ENCODE measurements around the gene CNTN5. TPM values are rescaled to one million over a fixed set of nuclear protein-coding genes. Genes with fewer than 3 reads are reported as not detected.
"Not testable (repeated sequence)": the region's sequence is repeated elsewhere in the genome, so short reads cannot be mapped to it uniquely, and the experiment has no call there.

CNTN5 gene
- total RNA-seq, 2 experiments from 2014 or later, result not detected

GRCh38 chr11:99098751-99099150, 78.0 kb downstream of the CNTN5 start:
- no peaks in the 10 kb centered on the region for H3K4me1 Mint-ChIP-seq
- POLR2A ChIA-PET, result no interaction called here
- H3K27ac Mint-ChIP-seq, result no peak overlapping the region
- H3K36me3 Mint-ChIP-seq (ENCODE audit: low read depth), result no peaks in the 10 kb centered on the region
- no peak for DNase-seq
- CTCF ChIA-PET, result no interaction called here
- no peak overlapping the region for H3K4me3 Mint-ChIP-seq
- H3K27me3 Mint-ChIP-seq, result no peaks in the 10 kb centered on the region
- peaks cover 9% of the 10 kb centered on the region for H3K9me3 Mint-ChIP-seq

- Mint-ChIP-seq H3K27ac (no peak overlapping the region), H3K9me3 (peaks cover 10% of the 10 kb centered on the region), H3K4me1 (no peaks in the 10 kb centered on the region), H3K27me3 (no peaks in the 10 kb centered on the region), H3K36me3 (ENCODE audit: low read depth) (no peaks in the 10 kb centered on the region), H3K4me3 (no peak overlapping the region)
- DNase-seq, result no peak
- POLR2A ChIA-PET, result no interaction called here
- CTCF ChIA-PET, result no interaction called here
Measured at GRCh38 chr11:99117603-99118002, 96.9 kb downstream of the CNTN5 start.

DNA sequence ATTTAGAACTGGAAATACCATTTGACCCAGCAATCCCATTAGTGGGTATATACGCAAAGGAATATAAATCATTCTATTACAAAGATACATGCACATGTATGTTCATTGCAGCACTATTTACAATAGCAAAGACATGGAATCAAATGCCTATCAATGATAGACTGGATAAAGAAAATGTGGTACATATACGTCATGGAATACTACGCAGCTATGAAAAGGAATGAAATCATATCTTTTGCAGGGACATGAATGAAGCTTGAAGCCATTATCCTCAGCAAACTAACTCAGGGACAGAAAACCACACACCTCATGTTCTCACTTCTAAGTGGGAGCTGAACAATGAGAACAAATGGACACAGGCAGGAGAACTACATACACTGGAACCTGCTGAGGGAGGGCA, 113.1 kb downstream of the CNTN5 start:
- POLR2A ChIA-PET; CTCF ChIA-PET; H3K27ac Mint-ChIP-seq; H3K27me3 Mint-ChIP-seq; DNase-seq; H3K36me3 Mint-ChIP-seq (ENCODE audit: low read depth); H3K4me3 Mint-ChIP-seq; H3K4me1 Mint-ChIP-seq: not testable (repeated sequence)
- H3K9me3 Mint-ChIP-seq, result peaks cover 15% of the 10 kb centered on the region

DNA sequence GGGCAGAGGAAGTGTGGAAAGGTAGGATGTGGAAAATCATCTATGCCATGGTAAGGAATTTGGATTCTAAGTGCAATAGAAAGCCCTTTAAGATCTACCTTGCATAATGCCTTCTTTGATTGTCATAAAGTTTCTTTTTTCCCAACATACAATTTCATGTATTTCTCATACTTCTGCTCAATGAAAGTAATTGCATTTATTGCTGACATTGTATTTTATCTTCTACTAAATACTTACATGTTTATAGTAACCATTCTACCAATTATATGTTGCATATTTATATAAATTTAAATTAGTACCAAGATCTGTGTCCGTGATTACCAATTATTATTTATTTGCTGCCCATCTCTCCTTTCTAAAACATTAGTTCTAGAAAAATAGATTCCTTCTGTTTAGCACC, 114.8 kb downstream of the CNTN5 start:
- peaks cover 15% of the 10 kb centered on the region for H3K9me3 Mint-ChIP-seq
- no peaks in the 10 kb centered on the region for H3K4me1 Mint-ChIP-seq
- H3K27me3 Mint-ChIP-seq, result no peaks in the 10 kb centered on the region
- ChIA-PET POLR2A (no interaction called here), CTCF (no interaction called here)
- H3K4me3 Mint-ChIP-seq, result no peak overlapping the region
- DNase-seq, result no peak
- no peak overlapping the region for H3K27ac Mint-ChIP-seq
- H3K36me3 Mint-ChIP-seq (ENCODE audit: low read depth), result no peaks in the 10 kb centered on the region

DNA sequence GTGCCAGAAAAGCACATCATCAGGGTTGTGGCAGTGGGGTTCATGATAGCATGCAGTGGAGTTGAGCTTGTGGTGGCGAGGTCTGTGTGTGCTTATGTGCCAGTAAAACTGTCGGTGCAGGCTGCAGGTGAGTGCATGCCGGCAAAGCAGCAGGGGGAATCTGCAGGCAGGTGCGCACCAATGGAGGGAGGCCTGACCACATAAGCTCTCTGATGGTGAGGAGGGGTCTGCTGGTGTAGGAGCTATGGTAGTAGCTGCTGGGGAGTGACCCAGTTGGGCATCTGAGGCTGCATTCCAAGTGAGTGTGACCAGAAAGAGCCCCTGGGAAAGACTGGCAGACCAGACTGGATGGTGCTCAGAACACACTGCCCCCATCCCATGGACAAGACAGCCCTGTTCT, 121.5 kb downstream of the CNTN5 start:
- H3K36me3 Mint-ChIP-seq (ENCODE audit: low read depth), result no peaks in the 10 kb centered on the region
- H3K4me3 Mint-ChIP-seq, result no peak overlapping the region
- H3K27me3 Mint-ChIP-seq, result no peaks in the 10 kb centered on the region
- ChIA-PET CTCF (no interaction called here), POLR2A (no interaction called here)
- no peaks in the 10 kb centered on the region for H3K4me1 Mint-ChIP-seq
- H3K9me3 Mint-ChIP-seq, result peaks cover 9% of the 10 kb centered on the region
- DNase-seq, result no peak
- no peak overlapping the region for H3K27ac Mint-ChIP-seq

DNA sequence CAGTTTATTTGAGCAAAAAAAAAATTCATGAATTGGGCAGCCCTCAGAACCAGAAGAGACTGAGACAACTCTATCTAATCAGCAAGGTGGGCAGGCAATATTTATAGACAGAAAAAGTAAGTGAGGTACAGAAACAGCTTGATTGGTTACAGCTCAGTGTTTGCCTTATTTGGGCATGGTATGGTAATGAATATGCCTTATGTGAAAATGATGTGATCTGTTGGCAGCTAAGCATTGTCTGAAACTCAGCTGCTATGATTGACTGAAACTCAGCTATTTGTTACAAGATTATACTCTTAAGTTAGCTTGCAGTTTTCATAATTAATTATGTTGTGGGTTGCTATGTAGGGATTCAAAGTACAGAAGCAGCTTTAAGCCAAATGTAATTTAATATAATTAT, 127.6 kb downstream of the CNTN5 start:
- H3K4me1 Mint-ChIP-seq, result no peaks in the 10 kb centered on the region
- CTCF ChIA-PET, result no interaction called here
- peaks cover 4% of the 10 kb centered on the region for H3K9me3 Mint-ChIP-seq
- H3K27ac Mint-ChIP-seq, result no peak overlapping the region
- DNase-seq, result no peak
- H3K4me3 Mint-ChIP-seq, result no peak overlapping the region
- POLR2A ChIA-PET, result no interaction called here
- H3K36me3 Mint-ChIP-seq (ENCODE audit: low read depth), result no peaks in the 10 kb centered on the region
- H3K27me3 Mint-ChIP-seq, result no peaks in the 10 kb centered on the region

DNA sequence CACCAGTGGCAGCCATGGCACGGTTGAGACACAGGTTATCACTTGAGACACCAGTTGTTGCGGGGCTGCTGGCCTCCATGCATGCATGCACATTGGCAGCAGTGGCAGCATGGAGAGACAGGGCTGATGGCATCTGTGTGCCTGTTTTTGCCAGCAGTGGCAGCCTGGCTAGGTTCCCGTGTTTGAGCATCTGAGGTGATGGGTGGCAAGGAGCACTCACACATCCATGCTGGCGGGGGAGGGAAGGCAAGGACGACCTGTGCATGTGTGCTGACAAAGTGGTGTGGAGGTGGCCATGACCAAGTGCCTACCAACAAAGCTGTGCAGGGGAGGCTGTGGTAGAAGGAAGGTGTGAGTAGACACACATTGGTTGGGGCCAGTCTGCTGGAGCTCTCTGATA, 133.5 kb downstream of the CNTN5 start:
- Mint-ChIP-seq H3K36me3 (ENCODE audit: low read depth) (no peaks in the 10 kb centered on the region), H3K4me3 (no peak overlapping the region), H3K27me3 (no peaks in the 10 kb centered on the region), H3K4me1 (no peaks in the 10 kb centered on the region), H3K9me3 (peaks cover 8% of the 10 kb centered on the region), H3K27ac (no peak overlapping the region)
- DNase-seq, result no peak
- CTCF ChIA-PET, result interaction anchor here (0.7 kb wide), 1 partner anchor 79 kb away, joined by 3 read pairs; no protein-coding TSS in a partner anchor
- POLR2A ChIA-PET, result no interaction called here

DNA sequence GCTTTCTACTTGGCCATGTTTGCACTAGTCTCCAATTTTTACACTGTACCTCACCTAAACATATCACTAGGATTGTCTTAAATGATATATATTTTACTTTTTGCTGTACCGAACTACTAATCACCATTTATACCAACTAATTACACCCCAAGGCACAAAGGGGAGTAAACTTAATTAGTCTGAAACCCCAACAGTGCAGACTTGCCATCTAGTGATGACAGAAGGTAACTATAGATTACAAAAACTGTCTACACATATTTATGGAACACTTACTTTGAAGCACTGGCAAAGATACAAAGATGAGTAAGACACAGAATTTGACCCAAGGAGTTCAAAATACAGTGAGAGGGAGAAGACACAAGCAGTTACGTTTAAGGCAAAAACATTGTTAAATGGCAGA, 139.7 kb downstream of the CNTN5 start:
- Mint-ChIP-seq H3K4me3 (no peak overlapping the region), H3K9me3 (peaks cover 2% of the 10 kb centered on the region), H3K27me3 (no peaks in the 10 kb centered on the region), H3K27ac (no peak overlapping the region), H3K4me1 (no peaks in the 10 kb centered on the region), H3K36me3 (ENCODE audit: low read depth) (no peaks in the 10 kb centered on the region)
- no peak for DNase-seq
- CTCF ChIA-PET, result no interaction called here
- POLR2A ChIA-PET, result no interaction called here

DNA sequence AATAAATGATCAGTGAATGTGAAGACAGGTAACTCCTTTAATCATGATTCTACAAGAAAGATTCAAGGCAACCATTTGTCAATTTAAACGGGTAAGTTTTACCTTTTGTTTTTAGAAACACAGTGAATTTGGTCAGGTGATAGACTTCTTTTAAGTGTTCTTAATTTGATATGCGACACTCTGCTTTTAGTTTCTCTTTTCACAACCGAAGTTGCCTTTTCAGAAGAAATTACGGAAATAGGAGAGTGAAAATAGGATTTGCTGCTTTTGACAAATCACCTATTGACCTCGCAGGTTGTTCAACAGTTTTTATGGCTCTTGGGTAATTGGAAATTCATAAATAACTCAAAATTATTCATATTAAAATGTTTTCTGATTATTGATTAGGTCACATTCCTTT, 142.1 kb downstream of the CNTN5 start:
- Mint-ChIP-seq H3K4me1 (no peaks in the 10 kb centered on the region), H3K27ac (no peak overlapping the region), H3K4me3 (no peak overlapping the region), H3K27me3 (no peaks in the 10 kb centered on the region), H3K9me3 (peaks cover 2% of the 10 kb centered on the region), H3K36me3 (ENCODE audit: low read depth) (no peaks in the 10 kb centered on the region)
- ChIA-PET POLR2A (no interaction called here), CTCF (no interaction called here)
- no peak for DNase-seq

DNA sequence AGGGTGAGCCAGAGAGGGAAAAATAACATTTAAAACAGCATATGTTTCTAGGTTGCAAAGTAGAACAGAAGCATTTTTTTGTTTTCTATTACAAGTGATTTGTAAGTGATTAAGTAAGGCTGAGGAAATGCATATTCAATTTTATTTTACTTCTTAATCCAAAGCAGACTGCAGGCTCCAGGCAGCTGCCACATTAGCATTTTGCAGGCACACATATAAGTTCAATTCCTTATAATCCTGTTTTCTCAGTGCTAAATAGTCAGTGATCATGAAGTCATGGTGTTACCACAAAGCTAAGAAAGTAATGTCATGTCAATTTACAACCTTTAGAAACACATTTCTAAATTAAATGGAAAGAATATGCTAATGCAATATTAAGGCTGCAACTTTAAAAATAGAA, 149.8 kb downstream of the CNTN5 start:
- CTCF ChIA-PET, result no interaction called here
- POLR2A ChIA-PET, result no interaction called here
- Mint-ChIP-seq H3K36me3 (ENCODE audit: low read depth) (no peaks in the 10 kb centered on the region), H3K4me1 (no peaks in the 10 kb centered on the region), H3K27me3 (no peaks in the 10 kb centered on the region), H3K9me3 (peaks cover 8% of the 10 kb centered on the region), H3K27ac (no peak overlapping the region), H3K4me3 (no peak overlapping the region)
- DNase-seq, result no peak

DNA sequence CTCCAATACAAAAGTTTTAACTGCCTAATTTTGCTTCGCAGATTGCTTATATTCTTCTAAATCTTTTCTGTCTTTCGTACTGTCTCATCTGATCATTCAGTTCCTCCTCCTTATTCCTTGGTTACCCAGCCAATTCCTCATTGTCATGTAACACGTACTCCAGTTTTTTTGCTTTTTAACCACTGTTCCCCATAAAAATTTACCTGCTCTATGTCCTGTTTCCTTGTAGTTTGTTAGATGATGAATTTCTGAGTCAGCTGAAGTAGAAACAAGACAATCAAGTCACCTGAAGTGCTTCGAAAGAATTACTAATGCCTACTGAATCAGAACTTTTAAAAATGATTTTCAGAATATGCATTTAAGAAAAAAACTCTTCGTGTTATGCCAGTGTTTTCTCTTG, 150.6 kb downstream of the CNTN5 start:
- Mint-ChIP-seq H3K36me3 (ENCODE audit: low read depth) (no peaks in the 10 kb centered on the region), H3K27me3 (no peaks in the 10 kb centered on the region), H3K4me1 (no peaks in the 10 kb centered on the region), H3K4me3 (no peak overlapping the region), H3K9me3 (peaks cover 11% of the 10 kb centered on the region), H3K27ac (no peak overlapping the region)
- DNase-seq, result no peak
- POLR2A ChIA-PET, result no interaction called here
- CTCF ChIA-PET, result no interaction called here

- ChIA-PET POLR2A (no interaction called here), CTCF (no interaction called here)
- Mint-ChIP-seq H3K9me3 (peaks cover 27% of the 10 kb centered on the region), H3K27me3 (no peaks in the 10 kb centered on the region), H3K4me1 (no peaks in the 10 kb centered on the region), H3K27ac (no peak overlapping the region), H3K36me3 (ENCODE audit: low read depth) (no peaks in the 10 kb centered on the region), H3K4me3 (no peak overlapping the region)
- DNase-seq, result no peak
Measured at GRCh38 chr11:99176430-99176829, 155.7 kb downstream of the CNTN5 start.

DNA sequence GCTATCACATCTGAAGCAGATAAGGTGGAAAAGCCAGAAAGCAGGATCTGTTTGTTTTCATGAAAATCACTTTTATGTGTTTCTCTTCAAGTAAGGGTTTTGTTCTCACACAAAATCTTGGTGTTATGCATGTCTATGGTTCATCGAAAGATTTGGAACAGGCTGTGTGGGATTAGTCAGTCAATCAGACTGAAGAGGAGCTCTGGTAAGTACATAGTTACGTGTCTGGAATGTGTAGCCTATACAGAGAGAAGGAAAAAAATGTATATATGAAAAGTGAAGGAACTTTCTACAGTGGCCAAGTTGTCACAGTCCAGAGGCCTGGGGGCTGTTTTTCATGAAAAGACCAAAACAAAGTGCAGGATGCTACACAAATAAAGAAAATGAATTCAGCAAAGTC, 156.7 kb downstream of the CNTN5 start:
- ChIA-PET CTCF (no interaction called here), POLR2A (no interaction called here)
- no peaks in the 10 kb centered on the region for H3K36me3 Mint-ChIP-seq (ENCODE audit: low read depth)
- no peak overlapping the region for H3K4me3 Mint-ChIP-seq
- H3K4me1 Mint-ChIP-seq, result no peaks in the 10 kb centered on the region
- H3K9me3 Mint-ChIP-seq, result peaks cover 30% of the 10 kb centered on the region
- DNase-seq, result no peak
- no peaks in the 10 kb centered on the region for H3K27me3 Mint-ChIP-seq
- no peak overlapping the region for H3K27ac Mint-ChIP-seq

- ChIA-PET POLR2A (no interaction called here), CTCF (no interaction called here)
- no peak for DNase-seq
- Mint-ChIP-seq H3K27me3 (no peaks in the 10 kb centered on the region), H3K9me3 (peaks cover 17% of the 10 kb centered on the region), H3K4me1 (no peaks in the 10 kb centered on the region), H3K36me3 (ENCODE audit: low read depth) (no peaks in the 10 kb centered on the region), H3K4me3 (no peak overlapping the region), H3K27ac (no peak overlapping the region)
Measured at GRCh38 chr11:99184146-99184545, 163.4 kb downstream of the CNTN5 start.

GRCh38 chr11:99188221-99188620, 167.5 kb downstream of the CNTN5 start:
- H3K9me3 Mint-ChIP-seq, result peaks cover 5% of the 10 kb centered on the region
- ChIA-PET CTCF (no interaction called here), POLR2A (no interaction called here)
- H3K4me3 Mint-ChIP-seq, result no peak overlapping the region
- DNase-seq, result no peak
- no peaks in the 10 kb centered on the region for H3K27me3 Mint-ChIP-seq
- no peak overlapping the region for H3K27ac Mint-ChIP-seq
- H3K36me3 Mint-ChIP-seq (ENCODE audit: low read depth), result no peaks in the 10 kb centered on the region
- H3K4me1 Mint-ChIP-seq, result no peaks in the 10 kb centered on the region
